ENCODE measurements around the gene GRM4. TPM values are rescaled to one million over a fixed set of nuclear protein-coding genes. Genes with fewer than 3 reads are reported as not detected.

Gene GRM4
- total and polyA plus RNA-seq, 9 of the 15 experiments (the other 6 are each of a cell fraction or from before 2014, with no cell fraction given) = 0.18 TPM; not detected in 8

GRCh38 chr6:34064675-34065074, 81.2 kb downstream of the GRM4 start:
- Histone ChIP-seq H3K27ac (ENCODE audit: extremely low read depth, low read depth, low read length) (no peak overlapping the region), H4K20me1 (replicated peaks; ENCODE audit: control insufficient read depth, insufficient read depth, low read length) (peaks cover 38% of the 10 kb centered on the region), H3K4me1 (replicated peaks in 1 of 2; ENCODE audit: control insufficient read depth in 2 of 2, insufficient read depth in 2 of 2, low read length in 2 of 2) (peaks cover 0 to 24% of the 10 kb centered on the region in 2 experiments; a peak in 1 of 5 replicates), H3K27me3 (ENCODE audit: control insufficient read depth in 2 of 2, insufficient read depth in 2 of 2, low read length in 2 of 2) (peaks cover 38 to 88% of the 10 kb centered on the region in 2 experiments), H2AFZ (ENCODE audit: low read depth, low read length) (no peak overlapping the region), H3K4me3 (no peak overlapping the region), H3K36me3 (ENCODE audit: control insufficient read depth, insufficient read depth, low read length) (no peaks in the 10 kb centered on the region), H3K9ac (ENCODE audit: insufficient read depth in 1 of 2, low read depth in 2 of 2, low read length in 2 of 2) (no peak overlapping the region), H3K9me1 (ENCODE audit: control insufficient read depth, insufficient read depth, low read length) (no peaks in the 10 kb centered on the region), H3K79me2 (ENCODE audit: control insufficient read depth, insufficient read depth, low read length) (no peaks in the 10 kb centered on the region), H3K4me2 (ENCODE audit: insufficient read depth, low read length) (no peak overlapping the region), H3K9me3 (replicated peaks; ENCODE audit: control insufficient read depth, insufficient read depth, low read depth, low read length) (no peaks in the 10 kb centered on the region)
- no TSS peak for BruUV-seq (replicated peaks)
- WGBS (ENCODE audit: insufficient coverage, low coverage, missing lambda C conversion rate) = 5% methylated on average over 7 of the region's 7 CpGs
- ATAC-seq (no peak), FAIRE-seq (no peak), DNase-seq (ENCODE audit: extremely low read depth in 1 of 4, low spot score in 3 of 4) (no peak)
- ChIA-PET POLR2A (no interaction called here), CTCF (ENCODE audit: low intra/inter-chr PET ratio) (no interaction called here)
- TF ChIP-seq ESRRA (IDR thresholded peaks at IDR 0.05; ENCODE audit: borderline replicate concordance, low read depth) (peak; percentile 66), ADNP (tag; IDR thresholded peaks at IDR 0.05) (peak; percentile 54; the same call in 1 of the 2 replicates), ZNF696 (CRISPR knock-in tag; conservative IDR thresholded peaks at IDR 0.05) (no peak), RBM25 (IDR thresholded peaks at IDR 0.05; ENCODE audit: low read depth, low read length, severe bottlenecking) (peak; percentile 59), RBM14 (IDR thresholded peaks at IDR 0.05; ENCODE audit: borderline replicate concordance, insufficient read depth, low read depth, low read length) (no peak), MTA3 (IDR thresholded peaks at IDR 0.05; ENCODE audit: borderline replicate concordance) (no peak)
- intact Hi-C loops (cut with micrococcal nuclease) (no loop called here), in situ Hi-C loops (cut with MboI) (no loop called here)

- Histone ChIP-seq H4K20me1 (replicated peaks; ENCODE audit: control insufficient read depth, insufficient read depth, low read length) (peaks cover 38% of the 10 kb centered on the region), H3K4me3 (no peak overlapping the region), H3K4me2 (ENCODE audit: insufficient read depth, low read length) (no peak overlapping the region), H3K9ac (ENCODE audit: insufficient read depth in 1 of 2, low read depth in 2 of 2, low read length in 2 of 2) (no peak overlapping the region), H3K4me1 (replicated peaks in 1 of 2; ENCODE audit: control insufficient read depth in 2 of 2, insufficient read depth in 2 of 2, low read length in 2 of 2) (peaks cover 0 to 21% of the 10 kb centered on the region in 2 experiments; a peak in 1 of 5 replicates), H3K9me3 (replicated peaks; ENCODE audit: control insufficient read depth, insufficient read depth, low read depth, low read length) (no peaks in the 10 kb centered on the region), H3K27me3 (ENCODE audit: control insufficient read depth in 2 of 2, insufficient read depth in 2 of 2, low read length in 2 of 2) (peaks cover 41 to 91% of the 10 kb centered on the region in 2 experiments), H3K79me2 (ENCODE audit: control insufficient read depth, insufficient read depth, low read length) (no peaks in the 10 kb centered on the region), H3K36me3 (ENCODE audit: control insufficient read depth, insufficient read depth, low read length) (no peaks in the 10 kb centered on the region), H3K9me1 (ENCODE audit: control insufficient read depth, insufficient read depth, low read length) (no peaks in the 10 kb centered on the region), H2AFZ (ENCODE audit: low read depth, low read length) (no peak overlapping the region), H3K27ac (ENCODE audit: extremely low read depth, low read depth, low read length) (no peak overlapping the region)
- in situ Hi-C loops (cut with MboI) (no loop called here), intact Hi-C loops (cut with micrococcal nuclease) (no loop called here)
- no peak for TF ChIP-seq TRIM28 (IDR thresholded peaks at IDR 0.05)
- no peak for DNase-seq (ENCODE audit: extremely low read depth in 1 of 4, low spot score in 3 of 4)
- BruUV-seq (replicated peaks) = no TSS peak
- FAIRE-seq = no peak
- POLR2A ChIA-PET = interaction anchor here (0.6 to 0.7 kb wide), 2 partner anchors 145 to 404 kb away, joined by 3 to 4 read pairs; no protein-coding TSS in a partner anchor
- CTCF ChIA-PET (ENCODE audit: low intra/inter-chr PET ratio) = no interaction called here
- ATAC-seq = no peak
- 7% methylated on average over 6 of the region's 6 CpGs for WGBS (ENCODE audit: insufficient coverage, low coverage, missing lambda C conversion rate)
Observed at GRCh38 chr6:34063651-34064050, 82.2 kb downstream of the GRM4 start.
